ENCODE results near the gene GCN1. TPM values are rescaled to one million over a fixed set of nuclear protein-coding genes. Genes with fewer than 3 reads are reported as not detected.

GCN1 gene, protein sequence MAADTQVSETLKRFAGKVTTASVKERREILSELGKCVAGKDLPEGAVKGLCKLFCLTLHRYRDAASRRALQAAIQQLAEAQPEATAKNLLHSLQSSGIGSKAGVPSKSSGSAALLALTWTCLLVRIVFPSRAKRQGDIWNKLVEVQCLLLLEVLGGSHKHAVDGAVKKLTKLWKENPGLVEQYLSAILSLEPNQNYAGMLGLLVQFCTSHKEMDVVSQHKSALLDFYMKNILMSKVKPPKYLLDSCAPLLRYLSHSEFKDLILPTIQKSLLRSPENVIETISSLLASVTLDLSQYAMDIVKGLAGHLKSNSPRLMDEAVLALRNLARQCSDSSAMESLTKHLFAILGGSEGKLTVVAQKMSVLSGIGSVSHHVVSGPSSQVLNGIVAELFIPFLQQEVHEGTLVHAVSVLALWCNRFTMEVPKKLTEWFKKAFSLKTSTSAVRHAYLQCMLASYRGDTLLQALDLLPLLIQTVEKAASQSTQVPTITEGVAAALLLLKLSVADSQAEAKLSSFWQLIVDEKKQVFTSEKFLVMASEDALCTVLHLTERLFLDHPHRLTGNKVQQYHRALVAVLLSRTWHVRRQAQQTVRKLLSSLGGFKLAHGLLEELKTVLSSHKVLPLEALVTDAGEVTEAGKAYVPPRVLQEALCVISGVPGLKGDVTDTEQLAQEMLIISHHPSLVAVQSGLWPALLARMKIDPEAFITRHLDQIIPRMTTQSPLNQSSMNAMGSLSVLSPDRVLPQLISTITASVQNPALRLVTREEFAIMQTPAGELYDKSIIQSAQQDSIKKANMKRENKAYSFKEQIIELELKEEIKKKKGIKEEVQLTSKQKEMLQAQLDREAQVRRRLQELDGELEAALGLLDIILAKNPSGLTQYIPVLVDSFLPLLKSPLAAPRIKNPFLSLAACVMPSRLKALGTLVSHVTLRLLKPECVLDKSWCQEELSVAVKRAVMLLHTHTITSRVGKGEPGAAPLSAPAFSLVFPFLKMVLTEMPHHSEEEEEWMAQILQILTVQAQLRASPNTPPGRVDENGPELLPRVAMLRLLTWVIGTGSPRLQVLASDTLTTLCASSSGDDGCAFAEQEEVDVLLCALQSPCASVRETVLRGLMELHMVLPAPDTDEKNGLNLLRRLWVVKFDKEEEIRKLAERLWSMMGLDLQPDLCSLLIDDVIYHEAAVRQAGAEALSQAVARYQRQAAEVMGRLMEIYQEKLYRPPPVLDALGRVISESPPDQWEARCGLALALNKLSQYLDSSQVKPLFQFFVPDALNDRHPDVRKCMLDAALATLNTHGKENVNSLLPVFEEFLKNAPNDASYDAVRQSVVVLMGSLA (N-terminal part only)
- total RNA-seq = 36.0 TPM
- long read RNA-seq, full-length matches to known transcripts = 2 of 38 reads
- long read RNA-seq, partial matches to known transcripts = 31 of 38 reads
- long read RNA-seq, other reads (novel, unspliced or antisense) = 5 of 38 reads

- Histone ChIP-seq H3K27me3 (ENCODE audit: low read depth) (no peaks in the 10 kb centered on the region), H3K4me3 (peak within 1 kb of the TSS; percentile 96), H3K36me3 (peaks cover 61% of the 10 kb centered on the region), H3K27ac (replicated peaks) (peak within 1 kb of the TSS; percentile 94), H3K9me3 (replicated peaks) (no peaks in the 10 kb centered on the region), H3K4me1 (peaks cover 67% of the 10 kb centered on the region)
- DNase-seq = peak; percentile 86
- TF ChIP-seq, protein P1, sequence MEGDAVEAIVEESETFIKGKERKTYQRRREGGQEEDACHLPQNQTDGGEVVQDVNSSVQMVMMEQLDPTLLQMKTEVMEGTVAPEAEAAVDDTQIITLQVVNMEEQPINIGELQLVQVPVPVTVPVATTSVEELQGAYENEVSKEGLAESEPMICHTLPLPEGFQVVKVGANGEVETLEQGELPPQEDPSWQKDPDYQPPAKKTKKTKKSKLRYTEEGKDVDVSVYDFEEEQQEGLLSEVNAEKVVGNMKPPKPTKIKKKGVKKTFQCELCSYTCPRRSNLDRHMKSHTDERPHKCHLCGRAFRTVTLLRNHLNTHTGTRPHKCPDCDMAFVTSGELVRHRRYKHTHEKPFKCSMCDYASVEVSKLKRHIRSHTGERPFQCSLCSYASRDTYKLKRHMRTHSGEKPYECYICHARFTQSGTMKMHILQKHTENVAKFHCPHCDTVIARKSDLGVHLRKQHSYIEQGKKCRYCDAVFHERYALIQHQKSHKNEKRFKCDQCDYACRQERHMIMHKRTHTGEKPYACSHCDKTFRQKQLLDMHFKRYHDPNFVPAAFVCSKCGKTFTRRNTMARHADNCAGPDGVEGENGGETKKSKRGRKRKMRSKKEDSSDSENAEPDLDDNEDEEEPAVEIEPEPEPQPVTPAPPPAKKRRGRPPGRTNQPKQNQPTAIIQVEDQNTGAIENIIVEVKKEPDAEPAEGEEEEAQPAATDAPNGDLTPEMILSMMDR (IDR thresholded peaks at IDR 0.05; ENCODE audit: borderline replicate concordance) = no peak
- intact Hi-C loops (cut with micrococcal nuclease) = no loop called here
These were observed at the start of gene GCN1 for GRCh38 chr12:120194534-120195395. TSS of gene GCN1 (minus strand) at chr12:120194715. CDS start at chr12:120194697, 18 bp downstream.

- Histone ChIP-seq H3K27me3 (ENCODE audit: low read depth) (no peaks in the 10 kb centered on the region), H3K9me3 (replicated peaks) (no peaks in the 10 kb centered on the region), H3K27ac (replicated peaks) (peak overlapping the region; percentile 96), H3K36me3 (no peaks in the 10 kb centered on the region), H3K4me3 (no peak overlapping the region), H3K4me1 (peaks cover 100% of the 10 kb centered on the region)
- DNase-seq = no peak
- intact Hi-C loops (cut with micrococcal nuclease) = no loop called here
- TF ChIP-seq, protein P1 (IDR thresholded peaks at IDR 0.05; ENCODE audit: borderline replicate concordance) = no peak
These were observed 48.6 kb upstream of the GCN1 start for GRCh38 chr12:120242971-120243699.

- Histone ChIP-seq H3K36me3 (no peaks in the 10 kb centered on the region), H3K4me1 (peaks cover 100% of the 10 kb centered on the region), H3K27me3 (ENCODE audit: low read depth) (no peaks in the 10 kb centered on the region), H3K4me3 (peak overlapping the region; percentile 40), H3K27ac (replicated peaks) (peak overlapping the region; percentile 96), H3K9me3 (replicated peaks) (no peaks in the 10 kb centered on the region)
- intact Hi-C loops (cut with micrococcal nuclease) = no loop called here
- no peak for DNase-seq
- TF ChIP-seq, protein P1 (IDR thresholded peaks at IDR 0.05; ENCODE audit: borderline replicate concordance) = no peak
These were observed 47.8 kb upstream of the GCN1 start for GRCh38 chr12:120242275-120242799.

DNA sequence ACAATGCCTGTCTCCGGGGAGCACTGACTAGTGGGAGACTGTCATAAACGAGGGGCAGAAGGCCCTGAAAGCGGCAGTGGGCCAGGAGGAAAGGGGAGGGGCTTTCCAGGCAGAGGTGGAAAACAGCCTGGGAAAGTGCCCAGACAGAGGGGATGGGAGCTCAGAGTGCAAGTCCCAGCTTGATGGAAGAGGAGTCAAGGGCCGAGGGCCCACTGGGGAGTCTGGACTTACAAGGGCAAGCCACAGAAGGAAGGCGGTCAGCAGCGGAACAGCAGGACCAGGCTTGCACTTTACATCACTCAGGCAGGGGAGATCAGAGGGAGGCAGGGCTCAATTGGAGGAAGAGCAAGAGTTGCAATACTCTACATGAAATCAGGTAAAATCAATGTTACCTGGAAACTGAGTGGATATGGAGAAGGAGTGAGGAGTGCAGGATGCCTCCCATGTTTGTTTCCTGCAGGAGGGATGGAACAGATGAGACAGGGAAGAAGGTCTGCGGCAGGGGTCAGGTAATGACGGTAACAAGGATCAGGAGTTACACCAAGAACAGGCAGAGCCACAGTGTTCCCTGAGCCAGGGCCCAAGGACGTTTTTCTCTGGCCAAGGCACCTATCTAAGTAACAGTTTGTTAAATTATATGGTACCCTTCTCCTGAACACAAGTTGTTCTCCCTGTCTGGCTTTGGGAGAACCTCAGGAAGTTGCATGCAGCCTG, 47.2 kb upstream of the GCN1 start:
- Histone ChIP-seq H3K27me3 (ENCODE audit: low read depth) (no peaks in the 10 kb centered on the region), H3K9me3 (replicated peaks) (no peaks in the 10 kb centered on the region), H3K4me3 (peak overlapping the region; percentile 40), H3K4me1 (peaks cover 100% of the 10 kb centered on the region), H3K27ac (replicated peaks) (peak overlapping the region; percentile 96), H3K36me3 (no peaks in the 10 kb centered on the region)
- no peak for DNase-seq
- intact Hi-C loops (cut with micrococcal nuclease) = no loop called here
- TF ChIP-seq, protein P1 (IDR thresholded peaks at IDR 0.05; ENCODE audit: borderline replicate concordance) = no peak
